Activated T-helper 17 cell treated with anti-CD3 and anti-CD28 coated beads, Interleukin-2, amount 50 U/mL, for 72 hours (primary cell): ENCODE data around the gene TAS1R3. TPM values are rescaled to one million over a fixed set of nuclear protein-coding genes. Genes with fewer than 3 reads are reported as not detected.

Source experiments
- ATAC-seq: fragments of 150-1000 bp; cut with Tn5 transposase; replicated peaks from 2 replicates; pipeline ENCODE4 v1.10.0; 2021; ENCODE audit warnings: mild to moderate bottlenecking, moderate library complexity
- H3K27ac Mint-ChIP-seq: one replicate; pipeline ENCODE4 v1.8.0; 2022; ENCODE audit warnings: mixed read lengths
- H3K27me3 Mint-ChIP-seq: one replicate; pipeline ENCODE4 v1.8.0; 2022; ENCODE audit warnings: mixed read lengths
- H3K36me3 Mint-ChIP-seq: one replicate; pipeline ENCODE4 v1.8.0; 2022; ENCODE audit warnings: low read depth, mild to moderate bottlenecking, mixed read lengths
- H3K4me1 Mint-ChIP-seq: one replicate; pipeline ENCODE4 v1.8.0; 2022; ENCODE audit warnings: mixed read lengths
- H3K4me3 Mint-ChIP-seq: one replicate; pipeline ENCODE4 v1.8.0; 2022; ENCODE audit warnings: mild to moderate bottlenecking, mixed read lengths
- H3K9me3 Mint-ChIP-seq: one replicate; pipeline ENCODE4 v1.8.0; 2022; ENCODE audit warnings: mixed read lengths
- total RNA-seq, 2 donors: library from RNA; stranded (reverse); gene quantifications; one replicate each; pipeline ENCODE4 v1.2.3, GENCODE V29; 2022

Gene TAS1R3
- total RNA-seq, 2 donors from 2014 or later = 0.71 to 1.1 TPM

DNA sequence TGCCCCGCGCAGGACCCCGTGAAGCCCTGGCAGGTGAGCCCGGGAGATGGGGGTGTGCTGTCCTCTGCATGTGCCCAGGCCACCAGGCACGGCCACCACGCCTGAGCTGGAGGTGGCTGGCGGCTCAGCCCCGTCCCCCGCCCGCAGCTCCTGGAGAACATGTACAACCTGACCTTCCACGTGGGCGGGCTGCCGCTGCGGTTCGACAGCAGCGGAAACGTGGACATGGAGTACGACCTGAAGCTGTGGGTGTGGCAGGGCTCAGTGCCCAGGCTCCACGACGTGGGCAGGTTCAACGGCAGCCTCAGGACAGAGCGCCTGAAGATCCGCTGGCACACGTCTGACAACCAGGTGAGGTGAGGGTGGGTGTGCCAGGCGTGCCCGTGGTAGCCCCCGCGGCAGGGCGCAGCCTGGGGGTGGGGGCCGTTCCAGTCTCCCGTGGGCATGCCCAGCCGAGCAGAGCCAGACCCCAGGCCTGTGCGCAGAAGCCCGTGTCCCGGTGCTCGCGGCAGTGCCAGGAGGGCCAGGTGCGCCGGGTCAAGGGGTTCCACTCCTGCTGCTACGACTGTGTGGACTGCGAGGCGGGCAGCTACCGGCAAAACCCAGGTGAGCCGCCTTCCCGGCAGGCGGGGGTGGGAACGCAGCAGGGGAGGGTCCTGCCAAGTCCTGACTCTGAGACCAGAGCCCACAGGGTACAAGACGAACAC is 1.8 kb downstream of the TAS1R3 start:
- Mint-ChIP-seq H3K9me3 (no peaks in the 10 kb centered on the region), H3K27ac (no peak overlapping the region), H3K36me3 (no peaks in the 10 kb centered on the region), H3K4me1 (no peaks in the 10 kb centered on the region), H3K4me3 (no peak overlapping the region), H3K27me3 (no peaks in the 10 kb centered on the region)
- ATAC-seq = no peak

DNA sequence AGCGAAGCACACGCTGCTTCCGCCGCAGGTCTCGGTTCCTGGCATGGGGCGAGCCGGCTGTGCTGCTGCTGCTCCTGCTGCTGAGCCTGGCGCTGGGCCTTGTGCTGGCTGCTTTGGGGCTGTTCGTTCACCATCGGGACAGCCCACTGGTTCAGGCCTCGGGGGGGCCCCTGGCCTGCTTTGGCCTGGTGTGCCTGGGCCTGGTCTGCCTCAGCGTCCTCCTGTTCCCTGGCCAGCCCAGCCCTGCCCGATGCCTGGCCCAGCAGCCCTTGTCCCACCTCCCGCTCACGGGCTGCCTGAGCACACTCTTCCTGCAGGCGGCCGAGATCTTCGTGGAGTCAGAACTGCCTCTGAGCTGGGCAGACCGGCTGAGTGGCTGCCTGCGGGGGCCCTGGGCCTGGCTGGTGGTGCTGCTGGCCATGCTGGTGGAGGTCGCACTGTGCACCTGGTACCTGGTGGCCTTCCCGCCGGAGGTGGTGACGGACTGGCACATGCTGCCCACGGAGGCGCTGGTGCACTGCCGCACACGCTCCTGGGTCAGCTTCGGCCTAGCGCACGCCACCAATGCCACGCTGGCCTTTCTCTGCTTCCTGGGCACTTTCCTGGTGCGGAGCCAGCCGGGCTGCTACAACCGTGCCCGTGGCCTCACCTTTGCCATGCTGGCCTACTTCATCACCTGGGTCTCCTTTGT is 2.6 kb downstream of the TAS1R3 start:
- no peaks in the 10 kb centered on the region for H3K36me3 Mint-ChIP-seq
- no peak overlapping the region for H3K4me3 Mint-ChIP-seq
- H3K27ac Mint-ChIP-seq = no peak overlapping the region
- H3K9me3 Mint-ChIP-seq = no peaks in the 10 kb centered on the region
- H3K27me3 Mint-ChIP-seq = no peaks in the 10 kb centered on the region
- no peaks in the 10 kb centered on the region for H3K4me1 Mint-ChIP-seq
- ATAC-seq = no peak

DNA sequence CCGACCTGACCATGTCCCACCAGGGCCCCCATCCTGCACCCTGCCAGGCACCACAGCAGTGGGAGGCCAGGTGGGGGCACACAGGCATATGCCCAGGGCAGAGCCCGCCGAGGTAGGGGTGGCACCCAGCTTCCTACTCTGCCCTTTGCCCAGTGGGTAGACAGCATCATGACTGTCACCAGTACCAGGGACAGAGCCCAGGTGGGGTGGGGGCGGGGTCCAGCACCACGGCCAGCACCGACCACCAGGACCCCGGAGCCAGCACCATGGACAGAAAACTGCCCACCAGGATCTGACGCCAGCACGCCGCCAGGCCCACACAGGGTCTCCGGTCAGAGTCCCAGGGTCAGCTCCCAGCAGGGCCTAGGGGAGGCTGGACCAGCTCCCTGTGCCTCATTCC is 3.8 kb downstream of the TAS1R3 start:
- no peaks in the 10 kb centered on the region for H3K36me3 Mint-ChIP-seq
- H3K9me3 Mint-ChIP-seq = no peaks in the 10 kb centered on the region
- no peaks in the 10 kb centered on the region for H3K27me3 Mint-ChIP-seq
- no peaks in the 10 kb centered on the region for H3K4me1 Mint-ChIP-seq
- H3K4me3 Mint-ChIP-seq = no peak overlapping the region
- no peak for ATAC-seq
- no peak overlapping the region for H3K27ac Mint-ChIP-seq

GRCh38 chr1:1335283-1335682 is 4.2 kb downstream of the TAS1R3 start:
- Mint-ChIP-seq H3K4me3 (no peak overlapping the region), H3K9me3 (no peaks in the 10 kb centered on the region), H3K36me3 (peaks cover under 1% of the 10 kb centered on the region), H3K27ac (no peak overlapping the region), H3K4me1 (no peaks in the 10 kb centered on the region), H3K27me3 (no peaks in the 10 kb centered on the region)
- no peak for ATAC-seq

DNA sequence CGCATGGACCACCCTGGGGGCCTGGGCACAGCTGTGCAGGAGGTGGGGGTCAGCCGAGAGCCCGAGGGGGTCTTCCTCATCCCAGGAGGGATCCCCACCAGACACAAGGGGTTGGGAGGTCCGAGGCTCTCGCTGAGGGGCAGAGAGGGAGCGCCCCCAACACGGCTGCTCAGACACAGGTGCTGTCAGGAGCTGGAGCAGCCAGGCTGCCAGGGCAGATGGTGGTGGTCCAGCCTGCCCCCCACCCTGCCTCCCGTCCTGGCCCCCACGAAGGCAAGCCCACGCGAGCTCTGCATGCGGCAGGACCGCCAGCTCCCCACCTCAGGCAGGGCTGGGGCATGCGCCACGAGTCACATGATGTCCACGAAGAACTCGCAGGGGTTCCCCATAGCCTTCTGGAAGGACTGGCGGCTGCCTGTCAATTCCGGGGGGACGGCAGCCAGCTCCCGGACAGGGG is 4.7 kb downstream of the TAS1R3 start:
- H3K36me3 Mint-ChIP-seq = peaks cover 6% of the 10 kb centered on the region
- no peaks in the 10 kb centered on the region for H3K4me1 Mint-ChIP-seq
- no peaks in the 10 kb centered on the region for H3K9me3 Mint-ChIP-seq
- H3K4me3 Mint-ChIP-seq = no peak overlapping the region
- no peak overlapping the region for H3K27ac Mint-ChIP-seq
- H3K27me3 Mint-ChIP-seq = no peaks in the 10 kb centered on the region
- ATAC-seq = no peak

DNA sequence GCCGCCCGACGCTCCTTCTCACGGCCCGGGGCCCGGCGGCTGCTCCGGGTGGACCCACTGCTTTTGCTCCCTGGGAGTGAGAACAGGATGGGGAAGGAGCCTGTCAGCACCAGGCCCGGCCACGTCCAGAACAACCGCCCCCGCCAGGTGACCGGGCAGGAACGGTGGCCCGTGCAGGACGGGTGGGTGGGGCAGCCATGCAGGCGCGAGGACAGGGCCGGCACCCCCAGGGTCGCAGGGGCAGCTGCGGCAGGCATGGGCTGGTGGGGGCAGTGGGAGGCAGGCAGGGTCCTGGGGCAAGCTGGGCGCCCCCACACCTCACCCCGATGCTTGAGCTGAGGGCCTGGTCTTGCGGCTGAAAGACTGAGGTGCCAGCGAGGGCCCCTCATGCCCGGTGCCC is 5.4 kb downstream of the TAS1R3 start:
- no peak overlapping the region for H3K27ac Mint-ChIP-seq
- no peak overlapping the region for H3K4me3 Mint-ChIP-seq
- no peak for ATAC-seq
- H3K9me3 Mint-ChIP-seq = no peaks in the 10 kb centered on the region
- no peaks in the 10 kb centered on the region for H3K4me1 Mint-ChIP-seq
- peaks cover 10% of the 10 kb centered on the region for H3K36me3 Mint-ChIP-seq
- no peaks in the 10 kb centered on the region for H3K27me3 Mint-ChIP-seq

- H3K27ac Mint-ChIP-seq = no peak overlapping the region
- no peaks in the 10 kb centered on the region for H3K9me3 Mint-ChIP-seq
- H3K4me3 Mint-ChIP-seq = no peak overlapping the region
Measured at GRCh38 chr1:1336931-1337792, 6.1 kb downstream of the TAS1R3 start.

GRCh38 chr1:1337793-1338147 is 6.7 kb downstream of the TAS1R3 start:
- no peak overlapping the region for H3K4me3 Mint-ChIP-seq
- H3K27me3 Mint-ChIP-seq = no peaks in the 10 kb centered on the region
- no peak overlapping the region for H3K27ac Mint-ChIP-seq
- H3K36me3 Mint-ChIP-seq = peaks cover 10% of the 10 kb centered on the region
- ATAC-seq = peak; percentile 73
- no peaks in the 10 kb centered on the region for H3K9me3 Mint-ChIP-seq
- no peaks in the 10 kb centered on the region for H3K4me1 Mint-ChIP-seq

More at GRCh38 chr1:1336931-1337792, 6.1 kb downstream of the TAS1R3 start:
- Mint-ChIP-seq H3K4me1 (no peaks in the 10 kb centered on the region), H3K36me3 (peaks cover 10% of the 10 kb centered on the region), H3K27me3 (no peaks in the 10 kb centered on the region)
- no peak for ATAC-seq

DNA sequence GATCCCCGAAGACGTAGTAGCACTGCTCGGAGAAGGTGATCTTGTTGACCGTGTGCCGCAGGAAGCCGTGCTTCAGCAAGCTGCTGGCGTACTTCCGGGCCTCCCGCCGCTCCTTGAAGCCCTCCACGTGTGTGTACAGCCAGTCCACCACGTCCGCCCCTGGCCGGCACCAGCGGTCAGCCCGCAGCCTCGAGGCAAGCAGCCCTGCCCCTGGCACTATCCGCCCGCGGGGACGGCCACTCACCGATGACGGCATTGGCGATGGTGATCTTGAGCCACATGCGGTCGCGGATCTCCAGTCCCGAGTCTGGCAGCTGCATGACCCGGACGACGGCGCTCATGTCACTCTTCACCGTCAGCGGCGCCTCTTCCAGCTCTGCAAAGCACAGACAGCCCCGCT is 7.2 kb downstream of the TAS1R3 start:
- Mint-ChIP-seq H3K27me3 (no peaks in the 10 kb centered on the region), H3K4me1 (no peaks in the 10 kb centered on the region), H3K9me3 (no peaks in the 10 kb centered on the region)

GRCh38 chr1:1340185-1340584 is 9.1 kb downstream of the TAS1R3 start:
- Mint-ChIP-seq H3K4me1 (no peaks in the 10 kb centered on the region), H3K36me3 (peaks cover 10% of the 10 kb centered on the region), H3K4me3 (no peak overlapping the region), H3K27ac (no peak overlapping the region), H3K27me3 (no peaks in the 10 kb centered on the region), H3K9me3 (no peaks in the 10 kb centered on the region)
- no peak for ATAC-seq

More for the DNA sequence above, 7.2 kb downstream of the TAS1R3 start:
- no peak for ATAC-seq
- Mint-ChIP-seq H3K4me3 (no peak overlapping the region), H3K36me3 (peaks cover 10% of the 10 kb centered on the region), H3K27ac (no peak overlapping the region)

- peaks cover 10% of the 10 kb centered on the region for H3K36me3 Mint-ChIP-seq
- H3K27ac Mint-ChIP-seq = no peak overlapping the region
- no peaks in the 10 kb centered on the region for H3K27me3 Mint-ChIP-seq
- no peaks in the 10 kb centered on the region for H3K4me1 Mint-ChIP-seq
- no peaks in the 10 kb centered on the region for H3K9me3 Mint-ChIP-seq
- no peak overlapping the region for H3K4me3 Mint-ChIP-seq
- ATAC-seq = no peak
Measured at GRCh38 chr1:1340791-1341548, 9.9 kb downstream of the TAS1R3 start.

- no peaks in the 10 kb centered on the region for H3K9me3 Mint-ChIP-seq
- no peak overlapping the region for H3K4me3 Mint-ChIP-seq
- peaks cover 10% of the 10 kb centered on the region for H3K36me3 Mint-ChIP-seq
- H3K27ac Mint-ChIP-seq = no peak overlapping the region
- no peak for ATAC-seq
- no peaks in the 10 kb centered on the region for H3K27me3 Mint-ChIP-seq
- peaks cover 1% of the 10 kb centered on the region for H3K4me1 Mint-ChIP-seq
Measured at GRCh38 chr1:1341549-1342021, 10.5 kb downstream of the TAS1R3 start.

DNA sequence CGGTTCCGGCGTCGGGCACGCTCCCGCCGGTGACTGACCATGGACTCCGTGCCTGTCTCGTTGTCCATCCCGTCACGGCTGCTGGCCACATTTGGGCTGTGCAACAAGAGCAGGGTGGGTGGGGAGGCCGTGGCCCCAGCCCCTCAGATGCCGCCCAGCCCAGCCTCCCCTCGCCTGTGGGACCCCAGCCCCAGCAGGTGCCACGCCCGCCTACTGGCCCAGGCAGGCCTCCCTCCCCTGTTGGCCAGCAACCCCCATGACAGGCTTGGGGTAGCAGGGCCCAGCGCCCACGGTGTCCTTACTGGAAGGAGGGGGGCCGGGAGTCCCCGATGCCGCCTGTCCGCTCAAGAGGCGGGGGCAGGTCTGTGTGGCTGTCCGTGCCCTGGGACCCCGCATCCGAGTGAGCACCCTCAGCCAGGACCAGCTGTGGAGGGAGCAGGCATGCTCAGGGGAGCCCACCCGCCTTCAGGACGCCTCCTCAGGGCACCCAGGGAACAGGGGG is 11.0 kb downstream of the TAS1R3 start:
- no peaks in the 10 kb centered on the region for H3K27me3 Mint-ChIP-seq
- no peak for ATAC-seq
- no peaks in the 10 kb centered on the region for H3K9me3 Mint-ChIP-seq
- H3K4me1 Mint-ChIP-seq = peaks cover 6% of the 10 kb centered on the region
- H3K36me3 Mint-ChIP-seq = peaks cover 10% of the 10 kb centered on the region
- no peak overlapping the region for H3K27ac Mint-ChIP-seq
- no peak overlapping the region for H3K4me3 Mint-ChIP-seq

- no peak overlapping the region for H3K27ac Mint-ChIP-seq
- peaks cover 9% of the 10 kb centered on the region for H3K4me1 Mint-ChIP-seq
- H3K36me3 Mint-ChIP-seq = peaks cover 10% of the 10 kb centered on the region
- H3K9me3 Mint-ChIP-seq = no peaks in the 10 kb centered on the region
- no peaks in the 10 kb centered on the region for H3K27me3 Mint-ChIP-seq
- no peak overlapping the region for H3K4me3 Mint-ChIP-seq
- no peak for ATAC-seq
Measured at GRCh38 chr1:1342584-1343115, 11.6 kb downstream of the TAS1R3 start.
